ENCODE measurements around the gene TMEM259.

DNA sequence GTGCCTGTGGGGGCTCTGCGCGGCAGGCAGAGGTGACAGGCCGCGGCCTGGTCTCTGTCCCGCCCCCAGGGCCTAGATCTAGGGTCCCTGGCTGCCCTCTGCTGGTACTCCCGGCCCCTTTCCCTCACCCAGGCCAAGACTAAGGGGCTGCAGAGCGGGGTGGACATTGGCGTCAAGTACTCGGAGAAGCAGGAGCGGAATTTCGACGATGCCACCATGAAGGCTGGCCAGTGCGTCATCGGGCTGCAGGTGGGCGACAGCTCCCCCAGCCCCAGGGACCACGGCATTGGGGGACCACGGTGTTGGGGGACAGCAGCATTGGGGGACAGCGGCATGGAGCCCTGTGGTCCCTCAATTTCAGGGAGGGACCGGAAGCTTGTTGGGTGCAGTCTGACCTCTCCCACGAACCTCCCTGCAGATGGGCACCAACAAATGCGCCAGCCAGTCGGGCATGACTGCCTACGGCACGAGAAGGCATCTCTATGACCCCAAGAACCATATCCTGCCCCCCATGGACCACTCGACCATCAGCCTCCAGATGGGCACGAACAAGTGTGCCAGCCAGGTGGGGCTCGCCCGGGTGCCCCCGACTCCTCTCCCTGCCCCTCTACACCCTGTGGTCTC lies 15.2 kb upstream of the TMEM259 start:
- TF ChIP-seq, protein P1, sequence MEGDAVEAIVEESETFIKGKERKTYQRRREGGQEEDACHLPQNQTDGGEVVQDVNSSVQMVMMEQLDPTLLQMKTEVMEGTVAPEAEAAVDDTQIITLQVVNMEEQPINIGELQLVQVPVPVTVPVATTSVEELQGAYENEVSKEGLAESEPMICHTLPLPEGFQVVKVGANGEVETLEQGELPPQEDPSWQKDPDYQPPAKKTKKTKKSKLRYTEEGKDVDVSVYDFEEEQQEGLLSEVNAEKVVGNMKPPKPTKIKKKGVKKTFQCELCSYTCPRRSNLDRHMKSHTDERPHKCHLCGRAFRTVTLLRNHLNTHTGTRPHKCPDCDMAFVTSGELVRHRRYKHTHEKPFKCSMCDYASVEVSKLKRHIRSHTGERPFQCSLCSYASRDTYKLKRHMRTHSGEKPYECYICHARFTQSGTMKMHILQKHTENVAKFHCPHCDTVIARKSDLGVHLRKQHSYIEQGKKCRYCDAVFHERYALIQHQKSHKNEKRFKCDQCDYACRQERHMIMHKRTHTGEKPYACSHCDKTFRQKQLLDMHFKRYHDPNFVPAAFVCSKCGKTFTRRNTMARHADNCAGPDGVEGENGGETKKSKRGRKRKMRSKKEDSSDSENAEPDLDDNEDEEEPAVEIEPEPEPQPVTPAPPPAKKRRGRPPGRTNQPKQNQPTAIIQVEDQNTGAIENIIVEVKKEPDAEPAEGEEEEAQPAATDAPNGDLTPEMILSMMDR (IDR thresholded peaks at IDR 0.05): no peak
- TF ChIP-seq POLR2AphosphoS5 (IDR thresholded peaks at IDR 0.05) (no peak), POLR2A (IDR thresholded peaks at IDR 0.05) (no peak)
